OCI-M2 (cell line): ENCODE data around the gene GUCY1B1.
"Not testable (repeated sequence)": the region's sequence is repeated elsewhere in the genome, so short reads cannot be mapped to it uniquely, and the experiment has no call there.

ENCODE experiments used
- DNase-seq: peaks from one replicate; lab custom pipeline; 2025; ENCODE audit not compliant: unreplicated experiment; lab: John Stamatoyannopoulos, UW

GUCY1B1 gene

GRCh38 chr4:155761916-155762315 is 3.1 kb downstream of the GUCY1B1 start:
- no peak for DNase-seq

- DNase-seq: no peak
Observed at GRCh38 chr4:155762334-155762733, 3.5 kb downstream of the GUCY1B1 start.

GRCh38 chr4:155763551-155763950 is 4.7 kb downstream of the GUCY1B1 start:
- no peak for DNase-seq

- no peak for DNase-seq
Observed at GRCh38 chr4:155765149-155765548, 6.3 kb downstream of the GUCY1B1 start.

- no peak for DNase-seq
Observed at GRCh38 chr4:155766622-155767021, 7.8 kb downstream of the GUCY1B1 start.

GRCh38 chr4:155768370-155768769 is 9.5 kb downstream of the GUCY1B1 start:
- DNase-seq: no peak

GRCh38 chr4:155769090-155769489 is 10.3 kb downstream of the GUCY1B1 start:
- DNase-seq: no peak

GRCh38 chr4:155772459-155773195 is 13.8 kb downstream of the GUCY1B1 start:
- no peak for DNase-seq

GRCh38 chr4:155773196-155773800 is 14.5 kb downstream of the GUCY1B1 start:
- no peak for DNase-seq

GRCh38 chr4:155774033-155774432 is 15.2 kb downstream of the GUCY1B1 start:
- no peak for DNase-seq

- DNase-seq: no peak
Observed at GRCh38 chr4:155777971-155778735, 19.3 kb downstream of the GUCY1B1 start.

- no peak for DNase-seq
Observed at GRCh38 chr4:155780775-155781174, 22.0 kb downstream of the GUCY1B1 start.

- no peak for DNase-seq
Observed at GRCh38 chr4:155781249-155781831, 22.5 kb downstream of the GUCY1B1 start.

- no peak for DNase-seq
Observed at GRCh38 chr4:155784637-155785036, 25.8 kb downstream of the GUCY1B1 start.

GRCh38 chr4:155785828-155786227 is 27.0 kb downstream of the GUCY1B1 start:
- DNase-seq: no peak

GRCh38 chr4:155787113-155787710 is 28.4 kb downstream of the GUCY1B1 start:
- no peak for DNase-seq

- no peak for DNase-seq
Observed at GRCh38 chr4:155789391-155789790, 30.6 kb downstream of the GUCY1B1 start.

- no peak for DNase-seq
Observed at GRCh38 chr4:155789982-155790381, 31.2 kb downstream of the GUCY1B1 start.

- DNase-seq: no peak
Observed at GRCh38 chr4:155794589-155795236, 35.9 kb downstream of the GUCY1B1 start.

GRCh38 chr4:155795991-155796390 is 37.2 kb downstream of the GUCY1B1 start:
- no peak for DNase-seq

- DNase-seq: not testable (repeated sequence)
Observed at GRCh38 chr4:155797581-155797980, 38.8 kb downstream of the GUCY1B1 start.
